NB4 (cell line): Measurements from ENCODE around the gene SAMD13.
A peak's percentile ranks its signal among the peaks of the same experiment; 100 is the strongest.

Experiments
- DNase-seq: peaks from one replicate; pipeline ENCODE4 v3.0.0; 2010; ENCODE audit warnings: low read depth
- H3K4me3 ChIP-seq: one replicate; pipeline ENCODE4 v1.5.1; 2011; ENCODE audit warnings: mild to moderate bottlenecking, low read depth, low read length, moderate library complexity
- MYC ChIP-seq: IDR thresholded peaks from 2 replicates; pipeline ENCODE4 v1.6.1; 2011; ENCODE audit warnings: low read depth, low read length
- POLR2A ChIP-seq: IDR thresholded peaks from 2 replicates; pipeline ENCODE4 v1.6.1; 2011; ENCODE audit warnings: mild to moderate bottlenecking; ENCODE audit not compliant: insufficient read length; ENCODE audit errors: extremely low read depth
- TF ChIP-seq, protein P1 (sequence below): IDR thresholded peaks from one replicate; pipeline ENCODE4 v1.5.1; 2012; ENCODE audit warnings: low read depth, low read length
- TF ChIP-seq, protein P2 (sequence below): IDR thresholded peaks from 2 replicates; pipeline ENCODE4 v1.6.1; 2011; ENCODE audit warnings: low read depth, low read length

The SAMD13 gene

DNA sequence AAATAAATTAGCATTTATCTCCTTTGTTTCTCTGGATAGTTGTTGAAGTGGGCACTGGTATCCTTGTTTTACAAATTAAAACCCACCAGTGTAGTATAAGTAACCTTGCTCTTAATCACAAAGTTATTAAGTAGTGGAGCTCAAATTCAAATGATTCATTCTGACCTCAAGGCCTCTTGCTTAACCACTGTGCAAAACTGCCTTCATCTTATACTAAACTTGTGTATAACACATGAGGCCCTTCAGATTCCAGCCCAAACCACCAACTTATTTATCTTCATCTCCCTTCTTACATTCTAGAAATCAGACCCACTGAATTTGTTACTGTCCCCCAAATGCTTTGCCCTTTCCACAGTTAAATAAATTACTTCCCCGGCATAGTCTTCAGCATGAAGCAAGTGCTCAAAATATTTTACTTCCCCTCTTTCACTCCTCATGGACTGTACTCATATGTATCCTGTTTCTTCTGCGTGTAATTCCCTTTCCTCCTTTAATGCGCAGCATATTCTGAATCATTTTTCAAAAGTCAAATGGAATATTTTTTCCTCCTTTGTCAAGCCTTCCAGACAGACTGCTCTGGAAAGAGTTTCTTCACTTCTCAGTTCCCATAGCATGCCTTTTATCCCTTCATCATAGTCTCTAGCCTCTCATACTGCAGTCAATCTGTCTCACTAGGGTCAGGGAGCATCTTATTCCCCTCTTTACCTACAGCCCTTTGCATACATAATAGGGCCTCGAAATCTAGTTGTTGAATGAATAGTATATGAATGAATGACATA, 77.8 kb downstream of the SAMD13 start:
- DNase-seq, result peak; percentile 2
- no peak for TF ChIP-seq MYC
- TF ChIP-seq, protein P1, sequence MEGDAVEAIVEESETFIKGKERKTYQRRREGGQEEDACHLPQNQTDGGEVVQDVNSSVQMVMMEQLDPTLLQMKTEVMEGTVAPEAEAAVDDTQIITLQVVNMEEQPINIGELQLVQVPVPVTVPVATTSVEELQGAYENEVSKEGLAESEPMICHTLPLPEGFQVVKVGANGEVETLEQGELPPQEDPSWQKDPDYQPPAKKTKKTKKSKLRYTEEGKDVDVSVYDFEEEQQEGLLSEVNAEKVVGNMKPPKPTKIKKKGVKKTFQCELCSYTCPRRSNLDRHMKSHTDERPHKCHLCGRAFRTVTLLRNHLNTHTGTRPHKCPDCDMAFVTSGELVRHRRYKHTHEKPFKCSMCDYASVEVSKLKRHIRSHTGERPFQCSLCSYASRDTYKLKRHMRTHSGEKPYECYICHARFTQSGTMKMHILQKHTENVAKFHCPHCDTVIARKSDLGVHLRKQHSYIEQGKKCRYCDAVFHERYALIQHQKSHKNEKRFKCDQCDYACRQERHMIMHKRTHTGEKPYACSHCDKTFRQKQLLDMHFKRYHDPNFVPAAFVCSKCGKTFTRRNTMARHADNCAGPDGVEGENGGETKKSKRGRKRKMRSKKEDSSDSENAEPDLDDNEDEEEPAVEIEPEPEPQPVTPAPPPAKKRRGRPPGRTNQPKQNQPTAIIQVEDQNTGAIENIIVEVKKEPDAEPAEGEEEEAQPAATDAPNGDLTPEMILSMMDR, result no peak
- no peak for TF ChIP-seq POLR2A
- TF ChIP-seq, protein P2, sequence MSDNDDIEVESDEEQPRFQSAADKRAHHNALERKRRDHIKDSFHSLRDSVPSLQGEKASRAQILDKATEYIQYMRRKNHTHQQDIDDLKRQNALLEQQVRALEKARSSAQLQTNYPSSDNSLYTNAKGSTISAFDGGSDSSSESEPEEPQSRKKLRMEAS, result no peak
- no peak overlapping the region for H3K4me3 ChIP-seq

DNA sequence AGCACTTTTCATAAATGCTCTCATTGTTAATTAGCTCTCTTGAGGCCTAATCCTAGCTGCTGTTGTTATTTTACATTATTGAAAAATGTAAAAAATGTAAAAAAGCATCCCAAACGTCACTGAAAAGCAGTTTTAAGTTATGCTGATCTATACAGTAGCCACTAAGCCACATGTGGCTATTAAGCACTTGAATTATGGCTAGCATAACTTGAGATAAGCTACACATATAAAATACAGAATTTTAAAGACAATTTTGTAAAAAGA, 78.3 kb downstream of the SAMD13 start:
- no peak overlapping the region for H3K4me3 ChIP-seq
- TF ChIP-seq POLR2A (no peak), MYC (no peak)
- TF ChIP-seq, protein P2, result no peak
- TF ChIP-seq, protein P1, result no peak
- DNase-seq, result no peak

DNA sequence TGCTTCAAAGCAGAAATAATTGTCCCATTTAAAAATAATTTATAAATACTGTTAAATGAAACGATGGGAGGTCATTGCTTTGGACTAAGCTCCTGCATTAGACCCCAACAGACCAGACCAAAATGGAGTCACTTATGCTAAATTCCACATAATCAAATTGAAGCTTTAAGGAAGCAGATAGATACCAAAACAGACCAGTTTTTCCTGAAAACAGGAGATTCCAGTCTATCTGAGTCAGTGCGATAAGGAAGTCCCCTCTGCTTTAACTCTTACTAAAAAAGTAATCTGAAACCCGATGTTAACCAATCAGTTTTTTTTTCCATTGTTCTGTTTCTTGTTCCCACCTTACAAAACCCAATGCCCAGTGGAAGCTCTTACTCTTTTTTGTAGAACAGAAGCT, 80.6 kb downstream of the SAMD13 start:
- DNase-seq, result no peak
- no peak overlapping the region for H3K4me3 ChIP-seq
- TF ChIP-seq, protein P2, result no peak
- no peak for TF ChIP-seq POLR2A
- TF ChIP-seq, protein P1, result no peak
- TF ChIP-seq MYC, result no peak

DNA sequence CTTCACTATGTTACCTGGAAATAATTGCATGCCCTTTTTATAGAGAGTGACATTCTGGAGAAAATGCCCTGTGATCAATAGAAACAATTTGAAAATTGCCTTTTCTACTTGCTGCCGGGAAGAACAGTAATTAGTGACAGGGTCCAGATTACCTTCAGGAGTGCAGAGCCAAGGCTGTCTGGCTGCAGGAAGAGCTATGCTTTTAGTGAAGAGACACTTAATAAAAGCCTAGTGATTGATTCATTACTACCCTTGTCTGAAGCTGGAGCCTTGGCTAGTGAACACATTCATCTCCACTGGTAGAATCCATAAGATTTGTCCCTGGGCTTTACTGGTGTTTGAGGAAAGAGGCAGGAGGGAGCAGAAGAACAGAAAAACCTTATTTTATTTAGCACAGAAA, 83.8 kb downstream of the SAMD13 start:
- TF ChIP-seq, protein P2, result no peak
- TF ChIP-seq POLR2A (no peak), MYC (no peak)
- TF ChIP-seq, protein P1, result no peak
- no peak overlapping the region for H3K4me3 ChIP-seq
- no peak for DNase-seq

DNA sequence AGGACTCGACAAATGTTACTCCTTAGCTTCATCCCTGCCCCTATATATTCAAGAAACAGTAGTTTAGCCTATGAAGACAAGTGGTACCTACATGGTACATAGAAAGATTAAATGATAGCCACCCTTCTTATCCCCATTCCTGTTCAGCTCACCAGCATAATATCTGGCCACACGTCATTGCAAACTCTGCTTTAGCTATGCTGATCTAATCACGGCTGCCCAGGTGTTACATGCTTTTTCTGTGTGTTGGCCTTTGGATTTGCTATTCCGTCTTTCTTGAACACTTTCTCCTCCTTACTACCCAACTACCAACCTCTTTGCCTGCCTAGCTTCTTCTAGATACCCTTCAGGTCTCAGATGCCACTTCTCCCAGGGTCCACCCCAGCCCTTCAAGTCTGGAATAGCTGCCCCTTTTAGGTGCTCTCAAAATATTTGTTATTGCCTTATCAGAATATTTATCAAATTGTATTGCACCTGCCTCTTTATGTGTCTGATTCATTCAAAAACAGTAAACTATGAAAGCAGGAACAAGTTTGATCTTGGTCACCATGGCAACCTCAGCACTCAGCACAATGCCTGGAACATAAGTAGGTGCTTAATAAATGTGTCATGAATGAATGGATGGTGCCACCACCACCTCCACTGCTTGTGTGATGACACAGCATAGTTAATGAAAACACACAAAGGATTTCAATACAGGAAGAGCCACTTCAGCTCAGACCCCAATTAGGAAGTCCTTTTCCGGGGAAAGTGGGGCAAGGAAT, 85.4 kb downstream of the SAMD13 start:
- no peak for TF ChIP-seq POLR2A
- no peak for TF ChIP-seq MYC
- TF ChIP-seq, protein P1, result no peak
- TF ChIP-seq, protein P2, result no peak
- no peak for DNase-seq
- no peak overlapping the region for H3K4me3 ChIP-seq
